Inflammatory macrophage (primary cell): Measurements from ENCODE around the gene TPCN1.
A peak's percentile ranks its signal among the peaks of the same experiment; 100 is the strongest.

ENCODE experiments used
- DNase-seq, 2 donors: peaks; one replicate each; pipeline ENCODE4 v3.0.0-alpha.2; 2020 to 2022

The TPCN1 gene

DNA sequence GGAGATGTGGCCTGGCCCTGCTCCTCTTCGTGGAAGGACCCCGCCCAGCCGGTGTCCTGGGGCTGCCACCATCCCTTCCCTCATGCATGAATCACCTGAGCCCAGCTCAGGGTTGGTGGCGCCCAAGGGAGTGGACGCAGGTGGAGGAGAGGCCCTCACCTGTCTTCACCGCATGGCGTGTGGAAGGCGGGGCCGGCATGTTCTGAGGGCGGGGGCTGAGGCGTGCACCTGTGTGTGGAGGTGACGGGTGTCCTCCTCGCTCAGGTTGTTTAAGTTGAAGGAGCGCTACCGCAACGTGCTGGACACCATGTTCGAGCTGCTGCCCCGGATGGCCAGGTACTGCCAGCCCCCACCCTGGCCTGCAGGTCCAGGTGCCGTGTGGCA, 66.6 kb downstream of the TPCN1 start:
- DNase-seq: no peak

- DNase-seq: no peak
Observed at GRCh38 chr12:113289361-113289760, 68.1 kb downstream of the TPCN1 start.

DNA sequence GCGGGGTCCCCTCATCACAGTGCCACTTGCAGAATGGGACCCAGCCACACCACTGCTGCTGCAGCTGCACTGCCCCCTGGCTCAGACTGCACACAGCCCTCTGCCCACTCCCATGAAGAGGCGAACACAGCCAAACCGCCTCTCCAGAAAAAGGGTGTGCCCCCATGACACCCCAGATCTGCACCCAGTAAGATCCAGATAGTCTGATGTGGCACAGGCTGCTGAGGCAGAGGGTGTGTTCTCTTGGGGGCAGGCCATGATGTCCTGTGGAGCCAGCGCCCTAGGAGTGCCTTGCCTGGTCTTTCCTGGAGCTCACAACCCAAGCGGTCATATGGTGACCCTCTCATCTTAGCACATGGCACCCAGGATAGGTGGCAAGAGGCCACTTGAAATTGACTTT, 69.2 kb downstream of the TPCN1 start:
- DNase-seq: no peak

GRCh38 chr12:113291586-113291985, 70.3 kb downstream of the TPCN1 start:
- DNase-seq: no peak

DNA sequence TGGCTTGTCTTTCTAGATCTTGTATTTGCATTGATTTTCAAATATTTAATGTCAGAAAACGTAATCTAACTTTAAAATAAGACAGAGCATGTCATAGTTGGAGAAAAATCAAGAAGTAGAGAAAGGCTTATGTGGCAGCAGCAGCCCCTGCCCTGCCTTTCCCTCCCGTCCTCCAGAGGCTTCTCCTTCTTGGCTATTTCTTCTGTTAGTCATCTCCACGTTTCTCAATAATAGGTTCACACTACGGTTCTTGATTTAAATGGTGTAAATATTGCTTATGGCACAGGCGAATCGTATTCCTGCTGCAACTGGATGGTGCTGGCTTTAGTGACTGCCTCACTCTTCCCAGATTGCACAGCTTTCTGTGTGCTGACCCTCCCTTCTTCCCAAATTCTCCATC, 70.8 kb downstream of the TPCN1 start:
- no peak for DNase-seq

- no peak for DNase-seq
Observed at GRCh38 chr12:113292547-113292946, 71.3 kb downstream of the TPCN1 start.

GRCh38 chr12:113293100-113293499, 71.8 kb downstream of the TPCN1 start:
- DNase-seq: no peak

DNA sequence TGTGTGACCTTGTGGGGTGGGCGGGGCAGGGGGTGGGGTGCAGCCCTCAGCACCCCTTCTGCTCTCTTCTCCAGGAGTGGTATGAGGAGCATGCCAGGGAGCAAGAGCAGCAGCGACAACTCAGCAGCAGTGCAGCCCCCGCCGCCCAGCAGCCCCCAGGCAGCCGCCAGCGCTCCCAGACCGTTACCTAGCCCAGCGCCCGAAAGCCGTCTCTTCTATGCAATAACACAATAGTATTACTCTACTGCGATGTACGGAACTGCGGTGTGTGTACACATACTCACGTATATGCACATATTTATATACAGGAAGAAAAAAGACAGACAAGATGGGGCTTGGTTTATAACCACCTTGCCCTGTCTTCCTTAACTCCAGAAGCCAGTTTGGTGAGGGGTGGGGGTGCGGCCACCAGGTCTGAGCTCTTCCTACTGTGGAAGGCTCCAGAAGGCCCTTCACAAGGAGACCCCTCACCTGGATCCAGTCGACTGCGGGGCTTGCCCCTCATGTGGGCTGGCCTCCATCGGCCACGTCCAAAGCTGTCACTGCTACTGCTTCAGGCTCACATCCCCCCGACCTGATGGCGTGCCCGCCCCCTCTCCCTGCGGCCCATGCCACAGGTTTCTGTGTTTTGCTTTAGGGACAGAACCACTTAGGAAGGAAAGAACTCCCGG, 74.8 kb downstream of the TPCN1 start:
- DNase-seq: no peak

- DNase-seq: no peak
Observed at GRCh38 chr12:113296557-113297213, 75.4 kb downstream of the TPCN1 start.

DNA sequence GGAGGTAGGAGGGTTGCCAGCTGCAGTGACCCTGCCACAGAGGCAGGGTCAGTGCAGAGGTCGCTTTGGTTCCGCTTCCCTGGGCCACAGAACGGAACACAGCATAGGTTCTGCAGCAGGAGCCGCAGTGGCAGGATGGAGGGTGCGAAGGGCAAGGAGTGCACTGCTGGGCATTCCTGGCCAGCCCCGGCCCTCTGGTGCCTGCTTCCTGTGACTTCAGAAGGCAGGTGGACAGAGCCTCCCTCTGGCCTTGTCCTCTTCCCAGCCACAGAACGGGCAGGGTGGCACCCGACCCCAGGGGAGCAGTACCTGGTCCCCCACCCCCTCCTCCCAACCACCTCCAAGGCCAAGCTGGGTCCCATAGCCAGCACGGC, 75.9 kb downstream of the TPCN1 start:
- no peak for DNase-seq

GRCh38 chr12:113297621-113298471, 76.6 kb downstream of the TPCN1 start:
- no peak for DNase-seq

GRCh38 chr12:113298472-113298817, 77.2 kb downstream of the TPCN1 start:
- DNase-seq: no peak

DNA sequence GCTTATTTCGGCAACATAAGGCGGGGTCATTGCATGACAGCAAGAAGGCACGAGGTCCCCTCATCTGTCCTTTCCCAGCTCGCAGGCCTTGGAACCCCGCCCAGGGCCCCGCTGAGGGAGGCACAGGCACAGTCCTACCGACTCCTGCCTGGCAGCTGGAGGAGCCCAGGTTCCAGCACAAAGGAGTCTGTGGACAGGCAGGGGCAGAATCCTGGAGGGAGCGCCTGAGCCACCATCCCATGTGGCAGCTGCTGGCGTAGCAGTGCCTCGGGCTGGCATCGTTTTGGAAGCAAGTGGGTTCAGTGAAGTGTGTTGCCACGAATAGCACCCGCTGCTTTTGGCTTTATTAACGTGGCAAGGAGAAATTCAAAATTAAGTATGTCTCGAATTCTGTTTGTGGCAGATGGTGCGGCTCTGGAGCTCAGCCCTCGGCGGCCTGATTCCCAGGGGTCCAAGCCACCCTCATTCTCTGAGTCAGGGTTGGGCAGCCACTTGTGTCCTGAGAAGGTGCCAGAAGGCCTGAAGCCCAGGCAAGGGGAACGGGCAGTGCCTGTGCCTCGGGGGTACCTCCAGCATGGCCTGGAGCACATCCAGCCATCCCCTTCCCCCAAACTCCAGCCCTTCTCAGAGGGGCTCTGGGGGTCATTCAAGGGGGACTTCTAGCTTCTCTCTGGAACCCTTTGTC, 77.7 kb downstream of the TPCN1 start:
- no peak for DNase-seq

- DNase-seq: no peak
Observed at GRCh38 chr12:113299619-113300237, 78.5 kb downstream of the TPCN1 start.

DNA sequence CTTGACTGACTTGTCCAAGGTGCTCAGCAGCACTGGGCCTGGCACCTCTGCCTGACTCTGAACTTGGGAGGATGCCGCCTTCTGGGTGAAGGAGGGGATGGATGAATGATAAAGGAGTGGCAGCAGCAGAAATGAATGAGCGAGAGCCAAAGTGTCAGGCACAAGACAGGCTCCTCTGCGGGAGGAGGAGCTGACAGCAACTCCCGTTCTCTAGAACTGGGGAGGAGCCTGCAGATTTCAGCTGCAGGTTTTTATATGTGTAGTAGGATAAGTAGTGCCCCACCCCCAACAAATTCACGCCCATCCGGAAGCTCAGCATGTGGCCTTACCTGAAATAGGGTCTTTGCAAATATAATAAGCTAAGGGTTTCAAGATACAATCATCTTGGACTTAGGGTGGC, 80.5 kb downstream of the TPCN1 start:
- DNase-seq: no peak

DNA sequence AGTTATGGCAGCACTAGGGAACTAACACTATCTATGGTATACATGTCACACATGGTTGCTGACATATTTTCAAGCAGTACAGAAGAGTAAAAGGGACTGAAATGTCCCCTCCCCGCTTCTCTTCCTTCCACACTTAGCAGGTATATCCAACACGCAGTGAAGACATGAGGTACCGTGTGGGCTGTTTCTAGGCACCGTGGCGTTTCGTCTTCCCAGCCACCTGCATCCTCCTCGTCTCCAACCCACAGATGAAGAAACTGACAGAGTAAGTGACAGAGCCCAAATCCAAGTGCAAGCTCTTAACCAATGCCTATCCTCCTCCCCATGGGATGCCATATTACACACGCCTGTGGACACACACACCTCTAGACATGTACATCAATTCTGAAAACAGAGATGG, 81.2 kb downstream of the TPCN1 start:
- no peak for DNase-seq

DNA sequence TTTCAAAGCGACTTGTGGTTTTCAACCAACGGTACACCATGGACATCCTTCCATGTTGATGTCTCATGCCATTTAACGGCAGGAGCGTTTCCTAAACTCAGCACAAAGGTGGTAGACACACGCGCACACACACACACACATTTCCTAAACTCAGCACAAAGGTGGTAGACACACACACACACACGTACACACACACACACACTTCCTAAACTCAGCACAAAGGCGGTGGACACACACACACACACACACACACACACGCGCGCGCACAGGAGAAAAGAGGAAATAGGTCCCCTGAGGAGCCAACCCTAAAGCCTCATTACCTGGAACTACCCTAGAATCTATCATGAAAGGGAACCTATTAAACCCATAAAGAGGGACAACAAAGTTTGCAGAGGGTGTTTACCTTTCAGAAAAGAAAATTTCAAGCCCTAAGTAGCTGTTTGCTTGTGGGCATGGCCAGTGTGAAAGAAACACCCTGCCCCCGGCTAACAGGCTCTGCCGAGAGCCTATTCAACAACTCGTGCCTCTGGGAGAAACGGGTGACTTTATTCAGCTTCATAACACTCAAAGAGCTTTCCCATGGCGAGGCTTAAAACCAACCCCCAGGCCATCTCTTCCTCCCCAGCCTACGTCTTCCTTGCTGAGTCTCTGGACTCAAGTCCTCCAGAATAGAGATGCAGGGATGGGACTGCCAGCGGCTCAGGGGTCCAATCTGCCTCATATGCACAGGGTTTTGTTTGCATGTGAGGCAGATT, 81.8 kb downstream of the TPCN1 start:
- DNase-seq: peak; percentile 54 to 72

DNA sequence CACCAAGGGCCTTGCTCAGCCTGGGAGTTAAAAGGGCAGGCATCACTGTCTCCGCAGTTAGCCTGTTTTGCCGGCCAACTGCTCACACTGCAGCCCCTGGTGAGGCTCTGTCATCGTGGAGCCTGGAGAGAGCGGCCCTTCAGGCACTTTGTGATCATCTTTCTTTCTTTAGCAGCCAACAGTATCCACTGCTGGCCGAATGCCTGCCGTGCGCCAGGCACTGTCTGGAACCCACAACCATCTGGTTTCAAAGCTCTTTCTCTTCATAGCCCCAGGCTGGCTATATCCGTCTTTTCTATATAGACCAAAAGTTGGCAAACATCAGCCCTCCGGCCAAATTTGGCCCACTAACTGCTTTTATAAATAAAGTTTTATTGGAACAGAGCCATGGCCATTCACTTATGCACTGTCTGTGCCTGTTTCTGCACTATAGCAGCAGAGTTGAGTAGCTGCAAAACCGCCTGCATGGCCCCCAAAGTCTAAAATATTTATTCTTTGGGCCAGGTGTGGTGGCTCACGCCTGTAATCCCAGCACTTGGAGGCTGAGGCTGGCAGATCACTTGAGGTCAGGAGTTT, 84.1 kb downstream of the TPCN1 start:
- no peak for DNase-seq

DNA sequence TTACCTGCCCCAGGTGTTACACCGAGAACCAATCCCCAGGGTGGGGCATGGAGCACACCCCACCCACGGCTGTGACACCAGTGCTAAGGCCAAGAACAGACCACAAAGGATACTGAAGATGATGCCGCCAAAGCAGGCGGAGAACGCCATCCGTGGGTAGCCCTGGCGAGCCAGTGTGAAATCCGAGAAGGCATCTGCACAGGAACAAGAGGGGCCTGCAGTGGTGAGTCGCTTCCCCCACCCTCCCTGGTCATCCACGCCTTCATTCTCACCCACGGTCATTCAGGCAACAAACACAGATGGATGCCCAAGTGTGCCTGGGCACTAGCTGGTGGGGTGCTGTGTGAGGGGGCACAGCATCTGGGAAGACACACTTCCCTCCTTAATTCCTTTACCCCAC, 85.1 kb downstream of the TPCN1 start:
- peak in 1 of 2 donors; percentile 10 for DNase-seq

DNA sequence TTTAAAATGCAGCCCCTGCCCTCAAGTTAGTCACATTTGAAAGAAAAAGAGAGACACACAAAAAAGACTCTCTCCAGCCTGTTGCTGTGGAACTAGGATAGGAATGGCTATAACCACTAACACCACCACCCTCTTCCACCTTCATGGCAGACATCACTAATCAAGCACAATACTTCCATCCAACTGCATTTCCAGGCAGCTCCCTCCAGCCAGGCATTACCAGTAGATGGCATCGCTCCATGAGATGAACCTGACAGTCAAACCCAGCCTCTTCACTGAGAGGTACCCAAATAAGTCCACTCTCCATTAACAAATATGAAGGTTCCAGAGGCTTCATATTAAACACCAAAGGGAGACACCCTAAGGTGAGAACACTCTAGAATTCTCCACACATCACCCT, 89.2 kb downstream of the TPCN1 start:
- DNase-seq: no peak

GRCh38 chr12:113314121-113314529, 92.9 kb downstream of the TPCN1 start:
- no peak for DNase-seq

GRCh38 chr12:113315358-113315757, 94.1 kb downstream of the TPCN1 start:
- no peak for DNase-seq
